Uterus (tissue), 2 donors: ENCODE measurements around the gene NPM3.

Source experiments
- CTCF ChIP-seq, 4 experiments: fragments of 200-600 bp in 2 of 4; fragments of 450-650 bp in 2 of 4; sonication (generic) in 2 of 4; IDR thresholded peaks; one replicate each; pipeline ENCODE4 v1.5.1; 2016 to 2019; ENCODE audit warnings: antibody characterized with exemption in 4 of 4, mild to moderate bottlenecking in 2 of 4, moderate library complexity in 1 of 4
- POLR2A ChIP-seq, 2 donors: fragments of 450-650 bp; IDR thresholded peaks; one replicate each; pipeline ENCODE4 v1.6.1; 2016; ENCODE audit warnings: antibody characterized with exemption in 2 of 2, mild to moderate bottlenecking in 1 of 2, moderate library complexity in 1 of 2

DNA sequence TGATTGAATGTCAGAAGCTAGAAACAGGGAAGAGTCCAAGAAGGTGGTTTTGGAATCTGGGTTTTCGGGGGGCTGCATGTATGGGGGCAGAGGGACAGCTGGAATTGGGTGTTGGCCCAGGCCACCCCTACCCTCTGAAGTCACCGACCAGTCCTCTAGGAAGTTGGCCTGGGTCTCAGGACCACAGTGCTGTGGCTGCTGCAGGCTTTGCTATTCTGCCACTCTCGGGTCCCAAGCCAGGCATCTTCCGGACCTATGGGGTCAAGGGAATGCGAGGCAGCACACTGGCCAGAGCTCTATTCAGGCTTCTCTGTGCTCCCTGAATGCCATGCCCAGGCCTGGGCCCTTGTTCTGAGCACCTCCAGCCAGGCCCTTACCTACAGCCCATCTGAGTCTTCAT, 20.5 kb downstream of the NPM3 start:
- no peak for TF ChIP-seq CTCF (IDR thresholded peaks at IDR 0.05)
- TF ChIP-seq POLR2A (IDR thresholded peaks at IDR 0.05) = no peak
